Liver (tissue), 9 donors: ENCODE measurements around the gene HEPHL1. TPM values are rescaled to one million over a fixed set of nuclear protein-coding genes. Genes with fewer than 3 reads are reported as not detected.

ENCODE experiments used
- DNase-seq: peaks from one replicate; pipeline ENCODE4 v3.0.0-alpha.2; 2017; ENCODE audit warnings: low spot score
- H3K27ac ChIP-seq, 2 donors: one replicate each; pipeline ENCODE4 v1.7.0; 2013; ENCODE audit warnings: inconsistent platforms in 2 of 2, low read length in 2 of 2, control low read depth in 1 of 2, low read depth in 1 of 2, mild to moderate bottlenecking in 1 of 2
- H3K27me3 ChIP-seq, 4 donors: one replicate each; pipeline versions ENCODE4 v1.6.1 to v1.7.0; 2013; ENCODE audit warnings: low read length in 3 of 4, inconsistent platforms in 1 of 4, mild to moderate bottlenecking in 1 of 4, moderate library complexity in 1 of 4; ENCODE audit not compliant: control insufficient read depth in 4 of 4, insufficient read depth in 4 of 4
- H3K36me3 ChIP-seq, 4 donors: one replicate each; pipeline versions ENCODE4 v1.6.1 to v1.7.0; 2013; ENCODE audit warnings: low read length in 3 of 4, mild to moderate bottlenecking in 3 of 4, low read depth in 1 of 4, moderate library complexity in 1 of 4; ENCODE audit not compliant: control insufficient read depth in 4 of 4, insufficient read depth in 3 of 4
- H3K4me1 ChIP-seq, 4 donors: one replicate each; pipeline versions ENCODE4 v1.6.1 to v1.7.0; 2013; ENCODE audit warnings: low read length in 3 of 4, mild to moderate bottlenecking in 3 of 4, moderate library complexity in 1 of 4; ENCODE audit not compliant: control insufficient read depth in 4 of 4, insufficient read depth in 4 of 4
- H3K4me3 ChIP-seq, 3 donors: one replicate each; pipeline versions ENCODE4 v1.6.1 to v1.7.0; 2013; ENCODE audit warnings: low read length in 3 of 3, control low read depth in 1 of 3, low read depth in 1 of 3, mild to moderate bottlenecking in 1 of 3
- H3K9ac ChIP-seq, 2 donors: one replicate each; pipeline ENCODE4 v1.7.0; 2013; ENCODE audit warnings: low read length in 2 of 2, mild to moderate bottlenecking in 2 of 2, moderate library complexity in 2 of 2, control low read depth in 1 of 2, low read depth in 1 of 2
- H3K9me3 ChIP-seq, 4 donors: one replicate each; pipeline versions ENCODE4 v1.6.1 to v1.7.0; 2013; ENCODE audit warnings: low read length in 3 of 4; ENCODE audit not compliant: control insufficient read depth in 4 of 4
- GABPA ChIP-seq, 2 donors: IDR thresholded peaks in 1 of 2; conservative IDR thresholded peaks in 1 of 2; 2 replicates each; pipeline ENCODE4 v1.6.1; 2016; ENCODE audit warnings: antibody characterized with exemption in 2 of 2, mild to moderate bottlenecking in 1 of 2, moderate library complexity in 1 of 2
- HNF4A ChIP-seq, 2 donors: conservative IDR thresholded peaks; 2 replicates each; pipeline ENCODE4 v1.6.1; 2016; ENCODE audit warnings: antibody characterized with exemption in 2 of 2, mild to moderate bottlenecking in 2 of 2
- HNF4G ChIP-seq: IDR thresholded peaks from 2 replicates; pipeline ENCODE4 v1.6.1; 2016; ENCODE audit warnings: antibody characterized with exemption
- MAX ChIP-seq: IDR thresholded peaks from 2 replicates; pipeline ENCODE4 v1.6.1; 2016; ENCODE audit warnings: antibody characterized with exemption
- NR2F2 ChIP-seq: IDR thresholded peaks from 2 replicates; pipeline ENCODE4 v1.6.1; 2016; ENCODE audit warnings: antibody characterized with exemption
- RXRA ChIP-seq, 2 donors: IDR thresholded peaks; 2 replicates each; pipeline ENCODE4 v1.6.1; 2017 to 2018; ENCODE audit warnings: antibody characterized with exemption in 2 of 2, mild to moderate bottlenecking in 1 of 2
- TAF1 ChIP-seq: conservative IDR thresholded peaks from 2 replicates; pipeline ENCODE4 v1.6.1; 2016; ENCODE audit warnings: antibody characterized with exemption, mild to moderate bottlenecking
- ZBTB33 ChIP-seq: IDR thresholded peaks from 2 replicates; pipeline ENCODE4 v1.6.1; 2016; ENCODE audit warnings: antibody characterized with exemption
- WGBS: extraction: QIAGEN DNeasy Blood & Tissue Kit; methylation state at CpG from one replicate; pipeline ENCODE4 v1.1.7; 2013; 5-methylcytosine and 5-hydroxymethylcytosine counted together
- polyA plus RNA-seq, 2 donors: library from polyadenylated mRNA; stranded (reverse) in 1 of 2; unstranded in 1 of 2; fragments of 200-250 nt in 1 of 2; fragments of >200 nt in 1 of 2; fragmentation: Nextera tagmentation in 1 of 2; extraction: Ambion mirVana in 1 of 2; gene quantifications; one replicate each; pipeline versions ENCODE4 v1.2.1 to v1.2.3, GENCODE V29; 2013 to 2015
- total RNA-seq, 2 donors: library from RNA; depleted of rRNA; stranded (reverse); fragments of >200 nt; gene quantifications; one replicate each; pipeline ENCODE4 v1.2.3, GENCODE V29; 2014
- TF ChIP-seq, protein P1 (sequence below): IDR thresholded peaks from 2 replicates; pipeline ENCODE4 v1.6.1; 2016; ENCODE audit warnings: antibody characterized with exemption, mild to moderate bottlenecking
- donor health status: healthy.
- donor health status: healthy.
- donor health status: healthy.
- donor health status: healthy.
- donor health status: healthy.

HEPHL1 gene
- total and polyA plus RNA-seq, 4 donors, result 0.19 TPM; not detected in 3

DNA sequence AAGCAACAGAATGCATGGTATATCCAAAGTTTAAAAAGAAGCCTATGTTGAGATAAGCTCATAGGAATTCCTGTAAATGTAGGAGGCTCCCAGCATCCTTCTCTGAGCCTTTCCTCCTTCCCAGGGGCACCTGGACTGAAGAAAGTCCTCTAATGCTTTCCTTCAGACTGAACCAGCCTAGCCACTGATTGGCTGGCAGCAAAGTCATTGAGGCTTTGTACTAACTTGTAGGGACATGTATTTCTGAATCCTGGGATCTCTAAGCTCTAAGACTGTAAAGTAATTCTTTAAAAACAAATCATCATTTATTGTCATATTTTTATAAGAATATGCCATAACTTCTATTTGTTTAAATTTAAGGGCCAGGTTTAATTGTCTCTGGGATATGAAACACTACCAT lies 83.6 kb downstream of the HEPHL1 start:
- no peak for TF ChIP-seq HNF4A (conservative IDR thresholded peaks at IDR 0.05)
- H3K27ac ChIP-seq, result no peak overlapping the region
- no peak overlapping the region for H3K4me3 ChIP-seq
- no peaks in the 10 kb centered on the region for H3K27me3 ChIP-seq
- no peak overlapping the region for H3K9ac ChIP-seq
- no peaks in the 10 kb centered on the region for H3K9me3 ChIP-seq
- no peak for DNase-seq
- no peaks in the 10 kb centered on the region for H3K4me1 ChIP-seq
- no peaks in the 10 kb centered on the region for H3K36me3 ChIP-seq

DNA sequence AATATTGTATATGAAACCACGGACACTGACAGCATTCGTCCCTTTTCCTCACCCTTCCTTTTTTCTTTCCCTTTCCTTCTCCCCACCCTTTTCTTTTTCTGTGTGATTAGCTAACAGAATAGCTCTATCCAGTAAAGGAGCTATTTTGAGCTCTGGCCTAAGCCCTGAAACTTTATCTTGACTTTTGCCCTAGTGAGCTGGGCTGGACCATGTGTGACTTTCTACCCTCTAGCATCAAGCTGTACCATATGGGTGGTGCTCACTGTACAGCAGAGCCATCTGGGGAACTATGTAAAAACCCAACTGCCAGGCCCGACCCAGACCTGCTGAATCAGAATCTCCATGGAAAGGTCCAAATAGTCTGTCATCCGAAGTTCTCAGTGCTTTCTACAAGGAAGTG lies 85.6 kb downstream of the HEPHL1 start:
- Histone ChIP-seq H3K4me3 (no peak overlapping the region), H3K4me1 (no peaks in the 10 kb centered on the region), H3K9me3 (no peaks in the 10 kb centered on the region), H3K27ac (no peak overlapping the region), H3K9ac (no peak overlapping the region), H3K27me3 (no peaks in the 10 kb centered on the region), H3K36me3 (no peaks in the 10 kb centered on the region)
- TF ChIP-seq RXRA (IDR thresholded peaks at IDR 0.05), result no peak
- 95% methylated on average over 4 of the region's 4 CpGs for WGBS
- DNase-seq, result no peak

DNA sequence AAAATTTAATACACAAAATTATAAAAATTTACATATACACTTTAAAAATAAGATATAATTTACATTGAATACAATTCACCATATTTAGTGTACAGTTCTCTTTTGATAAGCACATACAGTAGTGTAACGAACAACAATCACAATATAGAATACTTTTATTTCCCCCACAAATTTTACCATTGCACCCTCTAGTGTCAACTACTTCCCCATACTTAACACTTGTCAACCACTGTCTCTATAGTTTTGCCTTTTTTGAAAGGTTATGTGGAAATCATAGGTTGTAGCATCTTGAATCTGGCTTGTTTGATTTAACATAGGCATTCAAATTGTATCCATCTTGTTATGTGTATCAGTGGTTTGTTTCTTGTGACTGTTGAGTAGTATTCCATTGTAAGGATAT lies 86.2 kb downstream of the HEPHL1 start:
- no peak for DNase-seq

More for the DNA sequence above, 86.2 kb downstream of the HEPHL1 start:
- no peak for TF ChIP-seq HNF4G
- TF ChIP-seq MAX, result no peak
- no peak for TF ChIP-seq NR2F2
- TF ChIP-seq GABPA (IDR thresholded peaks at IDR 0.05 in 1 of 2, conservative IDR thresholded peaks at IDR 0.05 in 1 of 2), result no peak
- no peak for TF ChIP-seq RXRA (IDR thresholded peaks at IDR 0.05)
- TF ChIP-seq, protein P1, sequence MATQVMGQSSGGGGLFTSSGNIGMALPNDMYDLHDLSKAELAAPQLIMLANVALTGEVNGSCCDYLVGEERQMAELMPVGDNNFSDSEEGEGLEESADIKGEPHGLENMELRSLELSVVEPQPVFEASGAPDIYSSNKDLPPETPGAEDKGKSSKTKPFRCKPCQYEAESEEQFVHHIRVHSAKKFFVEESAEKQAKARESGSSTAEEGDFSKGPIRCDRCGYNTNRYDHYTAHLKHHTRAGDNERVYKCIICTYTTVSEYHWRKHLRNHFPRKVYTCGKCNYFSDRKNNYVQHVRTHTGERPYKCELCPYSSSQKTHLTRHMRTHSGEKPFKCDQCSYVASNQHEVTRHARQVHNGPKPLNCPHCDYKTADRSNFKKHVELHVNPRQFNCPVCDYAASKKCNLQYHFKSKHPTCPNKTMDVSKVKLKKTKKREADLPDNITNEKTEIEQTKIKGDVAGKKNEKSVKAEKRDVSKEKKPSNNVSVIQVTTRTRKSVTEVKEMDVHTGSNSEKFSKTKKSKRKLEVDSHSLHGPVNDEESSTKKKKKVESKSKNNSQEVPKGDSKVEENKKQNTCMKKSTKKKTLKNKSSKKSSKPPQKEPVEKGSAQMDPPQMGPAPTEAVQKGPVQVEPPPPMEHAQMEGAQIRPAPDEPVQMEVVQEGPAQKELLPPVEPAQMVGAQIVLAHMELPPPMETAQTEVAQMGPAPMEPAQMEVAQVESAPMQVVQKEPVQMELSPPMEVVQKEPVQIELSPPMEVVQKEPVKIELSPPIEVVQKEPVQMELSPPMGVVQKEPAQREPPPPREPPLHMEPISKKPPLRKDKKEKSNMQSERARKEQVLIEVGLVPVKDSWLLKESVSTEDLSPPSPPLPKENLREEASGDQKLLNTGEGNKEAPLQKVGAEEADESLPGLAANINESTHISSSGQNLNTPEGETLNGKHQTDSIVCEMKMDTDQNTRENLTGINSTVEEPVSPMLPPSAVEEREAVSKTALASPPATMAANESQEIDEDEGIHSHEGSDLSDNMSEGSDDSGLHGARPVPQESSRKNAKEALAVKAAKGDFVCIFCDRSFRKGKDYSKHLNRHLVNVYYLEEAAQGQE, result no peak
- no peak for TF ChIP-seq TAF1
- TF ChIP-seq ZBTB33, result no peak
- Histone ChIP-seq H3K27ac (no peak overlapping the region), H3K9ac (no peak overlapping the region), H3K27me3 (no peaks in the 10 kb centered on the region), H3K4me1 (no peaks in the 10 kb centered on the region), H3K36me3 (no peaks in the 10 kb centered on the region), H3K9me3 (no peaks in the 10 kb centered on the region), H3K4me3 (no peak overlapping the region)
- WGBS, result 99% methylated on average over 1 of the region's 1 CpG
